ENCODE measurements around the gene GDA.

DNA sequence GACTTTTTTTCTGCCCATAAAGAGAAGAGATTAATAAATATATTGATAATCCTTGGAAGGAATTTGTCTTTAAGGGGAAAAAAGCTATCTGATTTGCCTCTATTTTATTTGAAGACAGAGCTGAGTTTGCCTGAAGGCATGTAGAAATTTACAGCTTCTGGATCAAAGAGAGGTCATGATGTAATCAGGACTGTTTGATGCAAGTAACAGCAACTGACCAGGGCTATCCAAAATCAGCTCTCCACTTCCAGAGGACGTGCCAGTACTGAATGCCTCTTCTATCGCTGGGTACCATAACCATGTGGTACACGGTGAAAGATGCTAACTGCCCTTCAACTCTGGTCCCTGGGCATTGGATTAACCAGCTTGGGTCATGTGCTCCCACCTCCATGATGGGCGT, 125.2 kb downstream of the GDA start:
- TF ChIP-seq, protein P1, sequence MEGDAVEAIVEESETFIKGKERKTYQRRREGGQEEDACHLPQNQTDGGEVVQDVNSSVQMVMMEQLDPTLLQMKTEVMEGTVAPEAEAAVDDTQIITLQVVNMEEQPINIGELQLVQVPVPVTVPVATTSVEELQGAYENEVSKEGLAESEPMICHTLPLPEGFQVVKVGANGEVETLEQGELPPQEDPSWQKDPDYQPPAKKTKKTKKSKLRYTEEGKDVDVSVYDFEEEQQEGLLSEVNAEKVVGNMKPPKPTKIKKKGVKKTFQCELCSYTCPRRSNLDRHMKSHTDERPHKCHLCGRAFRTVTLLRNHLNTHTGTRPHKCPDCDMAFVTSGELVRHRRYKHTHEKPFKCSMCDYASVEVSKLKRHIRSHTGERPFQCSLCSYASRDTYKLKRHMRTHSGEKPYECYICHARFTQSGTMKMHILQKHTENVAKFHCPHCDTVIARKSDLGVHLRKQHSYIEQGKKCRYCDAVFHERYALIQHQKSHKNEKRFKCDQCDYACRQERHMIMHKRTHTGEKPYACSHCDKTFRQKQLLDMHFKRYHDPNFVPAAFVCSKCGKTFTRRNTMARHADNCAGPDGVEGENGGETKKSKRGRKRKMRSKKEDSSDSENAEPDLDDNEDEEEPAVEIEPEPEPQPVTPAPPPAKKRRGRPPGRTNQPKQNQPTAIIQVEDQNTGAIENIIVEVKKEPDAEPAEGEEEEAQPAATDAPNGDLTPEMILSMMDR (IDR thresholded peaks at IDR 0.05; ENCODE audit: low read depth, low read length), result no peak
- TF ChIP-seq EZH2phosphoT487 (IDR thresholded peaks at IDR 0.05; ENCODE audit: low read depth), result no peak
